ENCODE data around the gene ITFG2.

The ITFG2 gene

DNA sequence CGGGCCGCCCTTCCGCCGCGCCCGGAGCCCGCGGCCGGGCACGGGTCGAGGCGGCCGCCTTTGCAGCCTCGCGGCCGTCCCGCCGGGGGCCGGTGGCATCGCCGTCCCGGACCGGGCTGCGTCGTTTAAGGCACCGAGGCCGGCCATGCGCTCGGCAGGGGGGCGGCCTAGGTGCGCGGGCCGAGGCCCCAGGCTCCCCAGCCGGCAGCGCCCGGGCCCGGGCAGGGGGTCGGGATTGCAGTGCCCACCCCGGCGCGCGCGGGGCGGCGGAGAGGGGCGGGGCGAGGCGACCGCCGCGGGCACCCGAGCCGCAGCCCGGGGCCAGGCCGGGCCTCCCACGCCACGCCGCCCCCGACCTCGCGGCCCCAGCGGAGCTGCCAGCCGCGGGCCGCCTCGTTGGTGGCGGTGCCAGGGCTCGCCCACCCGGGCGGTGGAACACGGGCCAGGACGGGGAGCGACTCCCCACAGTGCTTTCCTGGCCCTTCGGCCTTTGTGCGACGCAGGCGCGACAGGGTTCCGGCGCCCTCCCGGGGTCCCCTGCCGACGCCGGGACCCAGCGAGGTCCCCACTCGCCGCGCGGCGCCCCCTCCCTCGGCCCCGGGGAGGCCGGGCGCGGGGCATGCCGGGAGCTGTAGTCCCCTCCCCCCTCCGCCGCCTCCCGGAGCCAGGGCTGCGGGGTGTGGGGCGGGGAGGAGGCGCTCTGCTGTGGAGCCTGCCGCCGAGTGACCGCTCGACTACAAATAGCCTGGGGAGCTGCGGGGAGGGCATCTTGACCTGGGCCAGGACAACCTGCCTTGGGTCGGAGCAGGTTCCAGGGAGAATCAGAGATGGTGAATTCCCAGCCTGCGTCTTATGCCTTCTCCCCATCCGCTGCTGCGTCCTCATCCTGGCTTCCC, 16.9 kb upstream of the ITFG2 start:
- FAIRE-seq, result no peak

DNA sequence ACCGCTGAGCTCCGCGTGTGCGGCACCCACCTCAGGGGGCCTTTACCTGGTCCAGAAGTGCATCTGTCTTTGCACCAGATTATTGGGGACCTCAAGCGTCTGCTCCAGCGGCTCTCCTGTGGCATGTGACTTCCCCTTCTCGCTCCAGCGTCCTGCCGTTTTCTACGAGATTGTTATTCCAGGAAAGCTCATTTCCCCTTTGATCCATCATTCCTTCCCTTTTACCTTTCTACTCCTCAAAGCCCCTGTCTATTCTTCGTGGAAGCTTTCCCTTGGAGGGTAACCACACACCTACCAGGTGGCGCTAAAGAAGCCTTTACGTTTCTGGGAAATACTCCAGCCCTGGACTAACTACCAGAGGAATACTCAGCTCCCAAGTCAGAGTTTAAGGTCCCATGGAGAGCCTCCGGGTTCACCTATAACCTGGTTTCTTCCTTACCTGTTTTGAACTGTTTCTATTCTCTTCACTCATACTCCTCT, 16.2 kb upstream of the ITFG2 start:
- FAIRE-seq, result no peak

GRCh38 chr12:2797721-2798418, 14.6 kb upstream of the ITFG2 start:
- no peak for FAIRE-seq

DNA sequence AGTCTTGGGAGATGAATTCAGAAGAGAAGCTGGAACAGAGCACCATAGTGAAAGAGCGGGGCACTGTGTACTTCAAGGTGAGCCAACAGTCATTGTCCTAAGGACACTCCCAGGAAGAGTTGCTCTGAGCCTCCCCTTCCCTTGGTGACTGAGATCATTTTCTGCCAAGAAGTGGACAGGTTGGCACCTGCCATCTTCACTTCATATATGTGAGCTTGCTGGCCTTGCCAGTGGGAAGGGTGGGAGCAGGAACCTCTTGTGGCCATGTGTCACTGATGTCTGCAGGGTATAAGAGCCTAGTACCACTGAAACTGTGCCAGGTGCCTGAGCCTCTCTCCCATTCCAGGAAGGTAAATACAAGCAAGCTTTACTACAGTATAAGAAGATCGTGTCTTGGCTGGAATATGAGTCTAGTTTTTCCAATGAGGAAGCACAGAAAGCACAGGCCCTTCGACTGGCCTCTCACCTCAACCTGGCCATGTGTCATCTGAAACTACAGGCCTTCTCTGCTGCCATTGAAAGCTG, 12.4 kb upstream of the ITFG2 start:
- FAIRE-seq, result no peak

DNA sequence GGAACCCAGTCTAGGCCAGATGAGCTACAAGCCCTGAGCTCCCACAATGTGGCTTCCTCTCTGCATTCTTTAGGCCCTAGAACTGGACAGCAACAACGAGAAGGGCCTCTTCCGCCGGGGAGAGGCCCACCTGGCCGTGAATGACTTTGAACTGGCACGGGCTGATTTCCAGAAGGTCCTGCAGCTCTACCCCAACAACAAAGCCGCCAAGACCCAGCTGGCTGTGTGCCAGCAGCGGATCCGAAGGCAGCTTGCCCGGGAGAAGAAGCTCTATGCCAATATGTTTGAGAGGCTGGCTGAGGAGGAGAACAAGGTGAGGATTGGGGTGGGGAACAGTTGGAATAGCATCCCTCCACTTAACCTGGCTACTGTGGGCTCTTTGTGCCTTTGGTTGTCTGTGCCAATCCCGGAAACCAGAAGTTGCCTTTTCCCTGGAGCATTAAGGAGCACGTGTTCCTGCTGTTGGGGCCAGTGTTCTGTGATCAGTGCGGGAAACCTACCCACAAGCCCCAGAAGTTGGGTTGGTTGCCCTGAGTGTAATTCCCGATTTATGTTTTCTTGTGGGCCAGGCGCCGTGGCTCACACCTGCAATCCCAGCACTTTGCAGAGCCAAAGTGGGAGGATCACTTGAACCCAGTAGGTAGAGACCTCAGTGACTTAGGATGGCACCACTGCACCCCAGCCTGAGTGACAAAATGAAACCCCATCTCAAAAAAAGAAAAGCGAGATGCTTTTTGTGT, 11.3 kb upstream of the ITFG2 start:
- FAIRE-seq, result no peak

GRCh38 chr12:2803635-2804392, 8.7 kb upstream of the ITFG2 start:
- no peak for FAIRE-seq

DNA sequence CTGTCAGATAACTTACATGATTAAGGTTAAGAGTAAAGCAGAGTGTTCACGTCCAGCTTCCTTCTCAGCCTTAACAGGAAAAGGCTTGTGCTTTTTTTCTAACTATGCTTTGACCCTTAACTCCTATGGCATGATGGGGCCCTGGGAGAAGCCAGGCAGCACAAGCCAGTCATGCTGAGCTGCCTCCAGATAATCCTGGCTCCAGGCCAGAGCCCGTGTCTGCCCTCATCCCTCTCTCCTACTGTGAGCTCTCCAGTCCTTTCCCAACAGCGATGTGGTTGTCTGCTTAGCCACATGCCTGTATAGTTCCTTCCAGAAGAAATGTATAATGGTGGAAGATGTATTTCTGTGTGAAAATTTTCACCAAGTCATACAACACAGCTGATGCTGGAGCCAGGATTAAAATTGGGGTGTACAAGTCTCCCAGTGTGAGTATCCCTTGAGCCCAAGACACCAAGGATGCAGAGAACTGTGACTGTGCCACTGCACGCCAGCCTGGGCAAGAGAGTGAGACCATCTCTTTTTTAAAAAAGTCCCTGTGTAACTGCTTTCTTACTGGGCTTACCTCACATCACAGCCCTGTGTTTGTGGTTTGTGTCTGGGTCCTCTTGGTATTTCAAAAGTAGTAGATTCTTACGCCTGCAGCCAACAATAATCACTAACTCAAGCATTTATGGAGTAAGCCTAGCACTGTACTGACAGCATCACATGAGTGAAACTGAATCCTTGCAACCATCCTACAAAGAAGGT, 7.9 kb upstream of the ITFG2 start:
- FAIRE-seq, result no peak

- no peak for FAIRE-seq
Measured at GRCh38 chr12:2805143-2805520, 7.3 kb upstream of the ITFG2 start.

DNA sequence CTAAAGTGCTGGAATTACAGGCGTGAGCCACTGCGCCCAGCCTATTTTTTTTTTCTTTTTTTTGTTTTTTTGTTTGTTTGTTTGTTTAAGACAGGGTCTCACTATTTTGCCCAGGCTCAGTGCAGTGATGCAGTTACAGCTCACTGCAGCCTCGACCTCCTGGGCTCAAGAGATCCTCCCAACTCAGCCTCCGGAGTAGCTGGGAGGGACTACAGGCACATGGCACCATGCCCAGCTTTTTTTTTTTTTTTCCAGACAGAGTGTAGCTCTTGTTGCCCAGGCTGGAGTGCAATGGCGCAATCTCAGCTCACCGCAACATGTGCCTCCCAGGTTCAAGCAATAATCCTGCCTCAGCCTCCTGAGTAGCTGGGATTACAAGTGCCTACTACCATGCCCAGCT, 5.8 kb upstream of the ITFG2 start:
- no peak for FAIRE-seq

GRCh38 chr12:2811801-2812200, 667 bp upstream of the ITFG2 start:
- FAIRE-seq, result no peak

DNA sequence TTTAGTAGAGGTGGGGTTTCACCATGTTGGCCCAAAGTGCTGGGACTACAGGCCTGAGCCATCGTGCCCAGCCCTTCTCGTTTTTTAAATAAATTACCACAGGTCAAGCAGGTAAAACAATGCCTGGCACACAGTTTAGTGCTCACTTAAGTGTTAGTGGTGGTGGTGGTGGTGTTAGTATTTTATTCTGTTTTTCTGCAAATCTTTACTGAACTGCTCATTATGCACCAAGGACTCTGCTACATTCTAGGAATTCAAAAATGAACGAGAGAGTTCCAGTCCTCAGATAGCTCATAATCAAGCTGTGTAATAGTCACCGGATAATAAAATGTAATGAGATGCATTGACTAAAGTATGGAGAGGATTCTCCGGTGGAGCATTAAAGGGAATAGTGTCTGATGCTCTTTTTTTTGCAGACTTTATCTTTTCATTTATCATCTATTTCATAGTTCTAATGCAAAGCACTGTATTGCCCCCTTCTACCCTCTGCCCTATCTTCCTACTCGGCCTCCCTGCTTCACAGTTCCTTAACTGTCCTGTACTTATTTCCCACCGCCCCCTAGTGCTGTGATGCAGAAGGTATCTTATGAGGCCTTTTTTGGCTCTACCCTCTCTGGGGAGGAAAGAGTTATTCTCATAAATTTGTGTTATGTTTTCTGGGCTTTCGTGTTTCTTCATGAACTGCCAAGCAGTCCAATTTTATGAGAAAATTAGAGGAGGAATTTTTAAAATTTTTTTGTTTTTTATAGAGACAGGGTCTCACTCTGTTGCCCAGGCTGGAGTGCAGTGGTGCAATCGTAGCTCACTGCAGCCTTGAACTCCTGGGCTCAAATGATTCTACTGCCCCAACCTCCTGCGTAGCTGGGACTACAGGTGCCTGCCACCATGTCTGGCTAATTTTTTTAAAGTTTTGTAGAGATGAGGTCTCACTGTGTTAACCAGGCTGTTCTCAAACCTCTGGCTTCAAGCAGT, 1.0 kb downstream of the ITFG2 start:
- FAIRE-seq, result no peak

DNA sequence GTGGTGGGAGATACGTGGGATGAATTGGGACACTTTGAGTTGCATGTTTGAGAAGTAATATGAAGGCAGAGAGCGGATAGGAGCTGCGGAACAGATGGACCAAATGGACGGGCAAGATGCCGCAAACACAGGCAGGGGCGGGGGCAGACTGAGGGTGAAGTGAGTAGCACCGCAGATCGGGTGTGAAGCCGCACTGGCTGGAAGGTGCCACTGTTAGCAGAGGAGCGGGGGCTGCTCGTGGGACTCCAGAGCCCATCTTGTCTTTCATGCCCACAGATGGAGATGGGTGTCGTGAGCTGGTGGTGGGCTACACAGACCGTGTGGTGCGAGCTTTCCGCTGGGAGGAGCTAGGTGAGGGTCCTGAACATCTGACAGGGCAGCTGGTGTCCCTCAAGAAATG, 7.3 kb downstream of the ITFG2 start:
- no peak for FAIRE-seq

GRCh38 chr12:2820432-2820831, 8.0 kb downstream of the ITFG2 start:
- no peak for FAIRE-seq

GRCh38 chr12:2823483-2823882, 11.0 kb downstream of the ITFG2 start:
- FAIRE-seq, result no peak

GRCh38 chr12:2824541-2824940, 12.1 kb downstream of the ITFG2 start:
- no peak for FAIRE-seq

DNA sequence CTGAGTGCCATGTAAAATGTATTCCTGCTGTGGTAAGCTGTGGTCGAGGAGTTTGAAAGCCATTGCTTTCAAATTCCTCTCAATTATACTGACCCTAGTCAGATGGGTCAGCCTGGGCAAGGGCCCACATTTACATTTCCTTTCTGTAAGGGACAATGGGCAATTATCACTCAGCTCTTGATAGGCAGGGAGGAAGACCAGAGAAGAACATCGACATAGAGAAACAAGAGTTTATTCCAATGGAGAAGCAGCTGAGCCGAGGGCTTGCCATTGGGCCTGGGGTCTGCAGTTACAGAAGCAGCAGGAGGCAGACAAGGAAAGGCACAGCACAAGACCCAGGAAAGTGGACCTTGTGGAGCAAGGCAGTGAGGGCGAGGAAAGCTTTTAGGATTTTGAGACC, 12.7 kb downstream of the ITFG2 start:
- no peak for FAIRE-seq

DNA sequence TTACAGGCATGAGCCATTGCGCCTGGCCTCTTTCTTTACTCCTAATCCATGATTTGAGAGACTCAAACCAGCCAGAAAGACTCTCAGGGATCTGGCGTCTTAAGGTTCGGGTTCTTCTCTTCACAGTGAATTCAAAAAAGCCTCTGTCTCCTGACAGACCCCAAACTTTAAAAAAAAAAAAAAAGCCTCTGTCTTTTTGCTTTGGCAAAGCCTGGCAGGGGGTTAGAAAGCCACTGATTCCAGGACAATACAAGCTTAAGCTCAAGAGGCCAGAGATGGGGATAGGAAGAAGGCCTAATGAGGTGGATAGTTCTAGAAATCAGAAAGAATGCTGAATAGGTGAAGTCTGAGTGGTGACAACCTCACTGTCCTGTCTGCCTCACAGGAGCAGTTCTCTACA, 13.6 kb downstream of the ITFG2 start:
- no peak for FAIRE-seq

- no peak for FAIRE-seq
Measured at GRCh38 chr12:2826721-2827515, 14.4 kb downstream of the ITFG2 start.

GRCh38 chr12:2829275-2829674, 16.8 kb downstream of the ITFG2 start:
- FAIRE-seq, result no peak
